HG02852 (cell line): ENCODE measurements around the gene APOC3.
A peak's percentile ranks its signal among the peaks of the same experiment; 100 is the strongest.
"Not testable (repeated sequence)": the region's sequence is repeated elsewhere in the genome, so short reads cannot be mapped to it uniquely, and the experiment has no call there.

Experiments
- ATAC-seq: cut with Tn5 transposase; IDR thresholded peaks from one replicate; pipeline ENCODE4 v1.9.1; 2021; ENCODE audit warnings: mild to moderate bottlenecking, moderate library complexity; ENCODE audit not compliant: unreplicated experiment

Gene APOC3

DNA sequence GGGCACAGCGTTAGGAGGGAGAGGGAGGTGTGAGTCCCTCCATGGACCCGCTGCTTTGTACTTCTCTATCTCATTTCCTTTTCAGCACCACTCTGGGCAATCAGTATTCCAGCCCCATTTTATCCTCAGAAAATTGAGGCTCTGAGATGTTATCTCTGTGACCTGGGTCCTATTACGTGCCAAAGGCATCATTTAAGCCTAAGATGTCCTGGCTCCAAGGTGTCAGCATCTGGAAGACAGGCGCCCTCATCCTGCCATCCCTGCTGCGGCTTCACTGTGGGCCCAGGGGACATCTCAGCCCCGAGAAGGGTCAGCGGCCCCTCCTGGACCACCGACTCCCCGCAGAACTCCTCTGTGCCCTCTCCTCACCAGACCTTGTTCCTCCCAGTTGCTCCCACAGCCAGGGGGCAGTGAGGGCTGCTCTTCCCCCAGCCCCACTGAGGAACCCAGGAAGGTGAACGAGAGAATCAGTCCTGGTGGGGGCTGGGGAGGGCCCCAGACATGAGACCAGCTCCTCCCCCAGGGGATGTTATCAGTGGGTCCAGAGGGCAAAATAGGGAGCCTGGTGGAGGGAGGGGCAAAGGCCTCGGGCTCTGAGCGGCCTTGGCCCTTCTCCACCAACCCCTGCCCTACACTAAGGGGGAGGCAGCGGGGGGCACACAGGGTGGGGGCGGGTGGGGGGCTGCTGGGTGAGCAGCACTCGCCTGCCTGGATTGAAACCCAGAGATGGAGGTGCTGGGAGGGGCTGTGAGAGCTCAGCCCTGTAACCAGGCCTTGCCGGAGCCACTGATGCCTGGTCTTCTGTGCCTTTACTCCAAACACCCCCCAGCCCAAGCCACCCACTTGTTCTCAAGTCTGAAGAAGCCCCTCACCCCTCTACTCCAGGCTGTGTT, 829 bp upstream of the APOC3 start:
- no peak for ATAC-seq

- ATAC-seq: no peak
These were observed 641 bp downstream of the APOC3 start for GRCh38 chr11:116830184-116830912.

DNA sequence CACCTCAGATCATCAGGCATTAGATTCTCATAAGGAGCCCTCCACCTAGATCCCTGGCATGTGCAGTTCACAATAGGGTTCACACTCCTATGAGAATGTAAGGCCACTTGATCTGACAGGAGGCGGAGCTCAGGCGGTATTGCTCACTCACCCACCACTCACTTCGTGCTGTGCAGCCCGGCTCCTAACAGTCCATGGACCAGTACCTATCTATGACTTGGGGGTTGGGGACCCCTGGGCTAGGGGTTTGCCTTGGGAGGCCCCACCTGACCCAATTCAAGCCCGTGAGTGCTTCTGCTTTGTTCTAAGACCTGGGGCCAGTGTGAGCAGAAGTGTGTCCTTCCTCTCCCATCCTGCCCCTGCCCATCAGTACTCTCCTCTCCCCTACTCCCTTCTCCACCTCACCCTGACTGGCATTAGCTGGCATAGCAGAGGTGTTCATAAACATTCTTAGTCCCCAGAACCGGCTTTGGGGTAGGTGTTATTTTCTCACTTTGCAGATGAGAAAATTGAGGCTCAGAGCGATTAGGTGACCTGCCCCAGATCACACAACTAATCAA, 2.2 kb downstream of the APOC3 start:
- no peak for ATAC-seq

- no peak for ATAC-seq
These were observed 2.9 kb downstream of the APOC3 start for GRCh38 chr11:116832350-116833290.

- no peak for ATAC-seq
These were observed 3.7 kb downstream of the APOC3 start for GRCh38 chr11:116833491-116833815.

DNA sequence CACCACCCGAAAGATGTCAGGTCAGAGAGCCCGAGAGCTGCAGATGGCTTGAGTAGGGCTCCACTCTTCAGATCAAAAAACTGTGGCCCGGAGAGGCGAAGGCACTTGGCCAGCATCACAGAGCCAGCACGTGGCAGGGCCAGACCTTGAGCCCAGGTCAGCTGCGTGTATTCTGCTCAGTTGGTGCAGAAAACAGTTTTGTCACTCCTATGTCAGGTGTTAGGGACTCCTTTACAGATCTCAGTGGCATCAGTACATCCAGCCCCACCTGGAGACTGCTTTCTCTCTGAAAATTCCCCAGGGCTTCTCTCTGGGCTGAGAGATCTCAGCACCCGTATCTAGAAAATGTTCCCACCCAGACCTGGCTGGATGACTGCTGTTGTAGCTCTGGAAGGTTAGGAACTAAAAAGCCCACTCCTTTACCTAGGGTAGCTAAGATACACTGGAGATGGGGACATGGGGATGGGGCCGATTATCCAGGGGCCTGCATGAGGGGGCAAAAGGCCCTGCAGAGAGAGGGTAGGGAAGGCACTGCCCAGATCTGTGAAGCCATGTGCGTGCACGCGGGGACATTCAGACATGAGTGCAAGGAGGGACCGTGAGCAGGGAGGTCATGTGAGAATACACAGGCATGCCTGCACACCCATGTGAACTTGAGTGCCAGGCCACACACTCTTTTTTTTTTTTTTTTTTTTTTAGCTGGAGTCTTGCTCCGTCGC, 4.3 kb downstream of the APOC3 start:
- no peak for ATAC-seq

DNA sequence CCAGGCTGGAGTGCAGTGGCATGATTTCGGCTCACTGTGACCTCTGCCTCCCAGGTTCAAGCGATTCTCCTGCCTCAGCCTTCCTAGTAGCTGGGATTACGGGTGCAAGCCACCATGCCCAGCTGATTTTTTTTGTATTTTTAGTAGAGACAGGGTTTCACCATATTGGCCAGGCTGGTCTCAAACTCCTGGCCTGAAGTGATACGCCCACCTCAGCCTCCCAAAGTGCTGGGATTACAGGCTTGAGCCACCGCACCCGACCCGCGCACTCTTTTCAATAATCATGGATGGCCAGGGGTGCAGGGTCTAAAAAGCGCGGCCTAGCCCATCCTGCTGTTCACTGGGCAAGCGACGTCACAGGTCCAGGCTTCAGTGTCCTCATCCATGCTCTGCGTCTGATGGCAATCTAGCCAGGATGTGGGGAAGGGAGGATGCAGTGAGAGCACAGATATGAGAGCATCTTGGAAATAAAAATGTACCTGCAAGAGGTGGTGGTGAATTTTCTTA, 4.9 kb downstream of the APOC3 start:
- not testable (repeated sequence) for ATAC-seq

DNA sequence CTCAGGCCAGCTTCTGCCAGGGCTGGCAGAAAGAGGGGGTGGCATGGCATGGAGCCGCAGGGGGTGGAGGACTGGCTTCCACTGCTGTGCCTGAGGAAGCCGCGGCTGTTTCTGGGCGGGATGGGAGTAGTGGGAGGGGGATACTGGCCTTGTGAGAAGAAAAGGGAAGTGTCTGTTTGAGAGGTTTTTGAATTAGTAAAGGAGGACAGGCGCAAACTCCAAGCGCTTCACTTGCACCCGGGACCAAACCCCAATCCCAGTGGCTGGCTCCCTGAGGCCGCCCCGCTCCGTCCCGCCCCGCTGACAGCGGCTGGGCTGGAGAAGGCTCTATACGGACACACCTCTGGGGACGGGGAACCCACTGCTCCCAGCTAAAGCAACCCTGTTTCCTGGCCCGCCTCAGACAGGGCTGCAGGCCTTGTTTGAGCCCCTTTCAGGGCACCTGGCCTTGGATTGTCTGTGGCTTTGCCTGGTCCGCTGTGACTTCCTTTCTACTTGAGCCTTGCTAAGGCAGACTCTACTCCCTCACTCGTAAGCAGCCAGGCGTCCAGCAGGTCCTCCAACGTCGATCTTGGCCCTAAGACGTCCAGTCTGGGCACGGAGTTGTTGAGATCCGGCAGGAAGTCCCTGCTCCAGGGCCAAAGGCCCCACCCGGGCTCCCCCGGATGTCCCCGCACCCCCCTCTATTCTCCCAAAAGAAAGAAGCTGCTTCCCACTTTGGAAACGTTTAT, 5.5 kb downstream of the APOC3 start:
- ATAC-seq: no peak

DNA sequence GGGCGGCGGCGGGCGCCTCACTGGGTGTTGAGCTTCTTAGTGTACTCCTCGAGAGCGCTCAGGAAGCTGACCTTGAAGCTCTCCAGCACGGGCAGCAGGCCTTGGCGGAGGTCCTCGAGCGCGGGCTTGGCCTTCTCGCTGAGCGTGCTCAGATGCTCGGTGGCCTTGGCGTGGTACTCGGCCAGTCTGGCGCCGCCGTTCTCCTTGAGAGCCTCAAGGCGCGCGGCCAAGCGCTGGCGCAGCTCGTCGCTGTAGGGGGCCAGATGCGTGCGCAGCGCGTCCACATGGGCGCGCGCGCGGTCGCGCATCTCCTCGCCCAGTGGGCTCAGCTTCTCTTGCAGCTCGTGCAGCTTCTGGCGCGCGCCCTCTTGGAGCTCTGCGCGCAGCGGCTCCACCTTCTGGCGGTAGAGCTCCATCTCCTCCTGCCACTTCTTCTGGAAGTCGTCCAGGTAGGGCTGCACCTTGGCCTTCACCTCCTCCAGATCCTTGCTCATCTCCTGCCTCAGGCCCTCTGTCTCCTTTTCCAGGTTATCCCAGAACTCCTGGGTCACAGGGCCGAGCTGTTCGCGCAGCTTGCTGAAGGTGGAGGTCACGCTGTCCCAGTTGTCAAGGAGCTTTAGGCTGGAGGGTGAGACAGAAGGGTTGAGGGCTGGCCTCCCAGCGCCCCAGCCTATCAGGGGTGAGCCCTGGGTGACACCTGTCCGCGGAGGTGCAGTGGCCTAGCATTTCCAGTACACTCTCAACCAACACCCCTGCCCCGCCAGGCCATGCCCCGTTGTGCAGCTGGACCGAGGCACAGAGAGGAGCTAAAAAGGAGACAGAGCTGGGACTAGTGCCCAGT, 6.3 kb downstream of the APOC3 start:
- peak; percentile 85 for ATAC-seq

- ATAC-seq: no peak
These were observed 6.9 kb downstream of the APOC3 start for GRCh38 chr11:116836632-116836991.

GRCh38 chr11:116837231-116838091, 7.8 kb downstream of the APOC3 start, which contains the start of gene APOA1:
Gene APOA1 (minus strand): TSS chr11:116837622. CDS start chr11:116837387, 235 bp downstream.
- no peak for ATAC-seq

DNA sequence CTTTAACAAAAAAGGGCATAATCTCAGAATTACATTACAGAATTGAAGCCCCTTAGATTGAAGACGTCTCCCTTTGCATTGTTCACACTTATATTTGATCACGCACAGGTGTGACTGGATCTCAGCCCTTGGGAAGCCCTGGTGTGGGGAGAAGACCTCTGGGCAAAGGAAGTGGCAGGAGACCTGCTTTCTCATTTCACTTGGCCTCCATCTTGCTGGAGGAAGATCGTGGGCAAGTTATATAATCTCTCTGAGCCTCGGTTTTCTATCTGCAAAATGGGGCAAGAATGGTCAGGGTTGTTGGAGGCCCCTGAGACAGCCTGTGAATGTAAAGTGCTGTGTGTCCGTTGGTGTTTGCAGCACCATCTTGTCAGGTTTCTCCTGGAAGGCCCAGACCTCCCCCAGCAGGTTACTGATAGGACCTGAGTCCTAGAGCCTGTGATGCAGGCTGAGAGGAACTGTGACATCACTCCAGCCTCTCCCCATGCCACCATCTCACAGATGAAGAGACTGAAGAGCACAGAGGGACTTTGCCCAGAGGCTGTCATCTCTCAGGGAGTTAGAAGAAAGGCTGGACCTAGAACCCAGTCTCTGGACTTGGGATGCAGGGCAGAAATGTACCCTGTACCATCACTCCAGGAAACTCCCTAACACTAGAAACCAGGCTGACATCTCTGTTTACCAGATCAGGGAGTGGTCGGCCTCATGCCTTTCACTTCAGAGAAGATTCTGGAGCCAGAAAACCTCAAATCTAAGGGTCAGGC, 8.8 kb downstream of the APOC3 start:
- ATAC-seq: no peak

DNA sequence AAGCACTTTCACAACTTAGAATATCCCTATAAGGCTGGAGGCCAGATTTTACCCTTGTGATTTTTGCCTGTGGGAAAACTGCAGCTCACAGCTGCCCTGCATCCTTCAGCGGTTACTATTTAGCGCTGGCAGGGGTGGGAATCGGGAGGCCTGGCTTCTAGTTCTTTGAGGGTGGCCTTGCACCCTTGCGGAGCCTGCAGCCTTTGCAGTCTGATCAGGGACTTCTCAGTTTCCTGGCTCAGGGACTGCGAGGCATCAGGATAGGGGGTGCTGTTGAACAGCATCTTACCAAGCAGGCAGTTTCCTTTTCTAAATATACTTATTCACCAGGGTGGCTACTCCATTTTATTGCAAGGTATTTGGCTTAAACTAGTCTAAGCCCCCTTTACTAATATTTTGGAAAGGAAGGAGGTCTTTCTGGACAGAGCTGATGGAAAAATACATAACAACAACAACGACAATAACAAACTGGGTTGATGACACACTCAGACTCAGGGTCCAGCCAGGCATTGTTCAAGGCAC, 10.6 kb downstream of the APOC3 start:
- ATAC-seq: no peak

GRCh38 chr11:116840746-116841296, 11.1 kb downstream of the APOC3 start:
- ATAC-seq: no peak

GRCh38 chr11:116842117-116842516, 12.4 kb downstream of the APOC3 start:
- no peak for ATAC-seq

DNA sequence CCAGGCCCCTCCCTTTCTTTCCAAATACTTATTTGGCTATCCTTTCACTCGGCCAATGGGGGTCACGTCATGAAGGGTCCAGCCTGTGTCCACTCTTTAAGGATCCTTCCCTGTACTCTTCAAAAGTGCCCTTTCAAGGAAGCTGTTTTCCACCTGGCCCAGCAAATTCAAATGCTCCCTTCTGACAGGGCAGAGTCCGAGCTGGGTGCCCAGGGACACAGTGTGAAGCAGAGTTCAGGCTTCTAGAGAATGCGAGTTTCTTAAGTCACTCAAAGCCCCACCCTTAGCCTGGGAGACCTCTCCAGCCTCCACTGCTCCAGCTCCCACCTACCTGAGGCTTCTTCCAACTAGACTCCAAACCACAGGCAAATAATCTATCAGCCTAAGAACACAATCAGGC, 13.2 kb downstream of the APOC3 start:
- ATAC-seq: no peak
